ENCODE data around the gene CSNK1D. TPM values are rescaled to one million over a fixed set of nuclear protein-coding genes. Genes with fewer than 3 reads are reported as not detected.
"Not testable (repeated sequence)": the region's sequence is repeated elsewhere in the genome, so short reads cannot be mapped to it uniquely, and the experiment has no call there.

Gene CSNK1D
- total and polyA plus RNA-seq, 9 donors: 46.0 to 160 (median 121) TPM

DNA sequence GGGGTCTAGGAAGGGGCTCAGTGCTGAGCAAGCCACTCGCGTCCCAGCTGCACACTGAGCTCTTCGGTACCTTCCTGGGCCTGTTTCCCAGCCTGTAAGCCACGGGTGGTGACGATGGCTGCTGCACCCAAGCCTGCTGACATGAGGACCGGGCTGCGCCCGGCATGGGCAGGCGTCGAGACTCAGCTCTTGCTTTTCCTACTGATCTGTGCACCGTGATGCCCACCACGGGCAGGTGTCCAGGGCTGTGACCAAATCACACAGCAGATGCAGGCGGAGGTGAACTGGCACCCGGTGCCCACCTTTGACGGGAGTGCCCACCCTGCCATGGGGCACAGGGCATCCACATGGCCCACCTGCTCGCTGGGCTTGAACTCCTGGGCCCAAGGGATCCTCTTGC, 78.7 kb downstream of the CSNK1D start:
- 90 to 97% (median 92%) methylated on average over 16 of the region's 16 CpGs for WGBS, 3 donors
- TF ChIP-seq EP300 (IDR thresholded peaks at IDR 0.05): no peak
- TF ChIP-seq, protein P1, sequence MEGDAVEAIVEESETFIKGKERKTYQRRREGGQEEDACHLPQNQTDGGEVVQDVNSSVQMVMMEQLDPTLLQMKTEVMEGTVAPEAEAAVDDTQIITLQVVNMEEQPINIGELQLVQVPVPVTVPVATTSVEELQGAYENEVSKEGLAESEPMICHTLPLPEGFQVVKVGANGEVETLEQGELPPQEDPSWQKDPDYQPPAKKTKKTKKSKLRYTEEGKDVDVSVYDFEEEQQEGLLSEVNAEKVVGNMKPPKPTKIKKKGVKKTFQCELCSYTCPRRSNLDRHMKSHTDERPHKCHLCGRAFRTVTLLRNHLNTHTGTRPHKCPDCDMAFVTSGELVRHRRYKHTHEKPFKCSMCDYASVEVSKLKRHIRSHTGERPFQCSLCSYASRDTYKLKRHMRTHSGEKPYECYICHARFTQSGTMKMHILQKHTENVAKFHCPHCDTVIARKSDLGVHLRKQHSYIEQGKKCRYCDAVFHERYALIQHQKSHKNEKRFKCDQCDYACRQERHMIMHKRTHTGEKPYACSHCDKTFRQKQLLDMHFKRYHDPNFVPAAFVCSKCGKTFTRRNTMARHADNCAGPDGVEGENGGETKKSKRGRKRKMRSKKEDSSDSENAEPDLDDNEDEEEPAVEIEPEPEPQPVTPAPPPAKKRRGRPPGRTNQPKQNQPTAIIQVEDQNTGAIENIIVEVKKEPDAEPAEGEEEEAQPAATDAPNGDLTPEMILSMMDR (IDR thresholded peaks at IDR 0.05): no peak
- TF ChIP-seq POLR2A (IDR thresholded peaks at IDR 0.05): no peak
- Histone ChIP-seq H3K4me3 (no peak overlapping the region), H3K27ac (no peak overlapping the region), H3K9me3 (no peaks in the 10 kb centered on the region), H3K4me1 (ENCODE audit: insufficient read depth) (no peaks in the 10 kb centered on the region), H3K27me3 (no peaks in the 10 kb centered on the region), H3K36me3 (no peaks in the 10 kb centered on the region)
- no peak for DNase-seq
- intact Hi-C loops (cut with DNase I): no loop called here

DNA sequence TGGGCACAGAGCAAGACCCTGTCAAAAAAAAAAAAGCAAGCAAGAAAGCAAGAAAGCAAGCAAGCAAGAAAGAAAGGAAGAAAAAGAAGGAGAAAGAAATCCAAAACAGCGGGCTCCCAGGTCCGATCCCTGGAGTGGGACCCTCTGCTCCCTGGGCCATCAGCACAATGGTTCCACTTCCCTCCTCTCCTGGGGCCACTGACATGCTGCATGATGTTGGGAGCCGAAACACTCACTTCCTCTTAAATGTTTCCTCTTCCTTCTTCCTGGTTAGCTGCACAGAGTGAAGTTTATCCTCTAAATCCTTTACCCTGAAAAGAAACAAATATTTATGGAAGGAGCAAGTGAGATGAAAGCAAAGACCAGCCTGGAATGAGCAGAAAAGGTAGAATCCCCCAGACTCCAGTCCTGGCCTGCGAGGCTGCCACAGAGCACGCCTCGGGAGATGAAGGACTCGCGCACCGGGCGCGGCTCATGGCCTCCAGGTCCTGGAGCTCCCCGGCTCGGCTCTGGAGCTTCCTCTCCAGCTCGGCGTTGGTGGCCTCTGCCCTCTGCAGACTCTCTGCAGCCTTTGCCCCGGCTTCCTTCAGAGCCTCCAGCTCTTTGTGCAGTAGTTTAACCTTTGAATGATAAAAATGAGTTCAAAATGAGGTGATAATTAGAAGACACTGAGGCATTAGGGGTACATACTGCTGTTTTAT, 79.8 kb downstream of the CSNK1D start:
- Histone ChIP-seq H3K36me3 (no peaks in the 10 kb centered on the region), H3K9me3 (no peaks in the 10 kb centered on the region), H3K27ac (no peak overlapping the region), H3K27me3 (no peaks in the 10 kb centered on the region), H3K4me1 (ENCODE audit: insufficient read depth) (no peaks in the 10 kb centered on the region), H3K4me3 (no peak overlapping the region)
- no peak for DNase-seq
- intact Hi-C loops (cut with DNase I): no loop called here
- TF ChIP-seq POLR2A (IDR thresholded peaks at IDR 0.05): no peak
- TF ChIP-seq, protein P1 (IDR thresholded peaks at IDR 0.05): no peak
- TF ChIP-seq EP300 (IDR thresholded peaks at IDR 0.05): no peak
- WGBS, 3 donors: 91 to 94% (median 92%) methylated on average over 16 of the region's 16 CpGs

DNA sequence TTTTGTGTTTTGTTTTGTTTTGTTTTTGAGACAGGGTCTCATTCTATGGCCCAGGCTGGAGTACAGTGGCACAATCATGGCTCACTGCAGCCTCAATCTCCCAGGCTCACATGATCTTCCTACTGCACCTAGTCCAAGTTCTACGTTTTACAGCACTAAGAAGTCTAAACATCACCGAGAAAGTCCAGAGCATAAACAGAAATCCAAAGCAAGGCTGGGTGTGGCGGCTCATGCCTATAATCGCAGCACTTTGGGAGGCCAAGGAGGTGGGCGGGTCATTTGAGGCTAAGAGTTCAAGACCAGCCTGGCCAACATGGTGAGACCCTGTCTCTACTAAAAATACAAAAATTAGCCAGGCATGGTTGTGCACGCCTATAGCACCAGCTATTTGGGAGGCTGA, 80.5 kb downstream of the CSNK1D start:
- H3K4me1 ChIP-seq (ENCODE audit: insufficient read depth); H3K9me3 ChIP-seq; H3K27me3 ChIP-seq; DNase-seq; H3K36me3 ChIP-seq; H3K4me3 ChIP-seq; intact Hi-C loops (cut with DNase I); H3K27ac ChIP-seq: not testable (repeated sequence)
- WGBS, 3 donors: 61 to 75% (median 67%) methylated on average over 6 of the region's 6 CpGs

Small RNA genes lying within 50 kb of the gene (microRNA-seq; reads per million reads assigned to microRNA genes)
- gene MIR6787: 0 reads per million in 3 donors

Other genes with a start within 250 kb of the CSNK1D start
- gene RAC3, start 242.0 kb downstream of the CSNK1D start, total RNA-seq: 1 to 10 TPM; 1.2 to 7.8 (median 3.3) TPM
- 1 to 10 TPM in 1 of 2 donors, under 1 TPM in 1; 0.40 to 5.8 TPM for gene RAC3, start 242.0 kb downstream of the CSNK1D start, polyA plus RNA-seq
- 100 to 1,000 TPM in 6 of 7 donors, 10 to 100 TPM in 1; 87.6 to 217 (median 131) TPM for gene DCXR, start 236.0 kb downstream of the CSNK1D start, total RNA-seq
- 100 to 1,000 TPM in 1 of 2 donors, 10 to 100 TPM in 1; 16.7 to 144 TPM for gene DCXR, start 236.0 kb downstream of the CSNK1D start, polyA plus RNA-seq
- 10 to 100 TPM; 33.3 to 53.0 (median 44.7) TPM for gene RFNG, start 221.9 kb downstream of the CSNK1D start, total RNA-seq
- gene RFNG, start 221.9 kb downstream of the CSNK1D start, polyA plus RNA-seq: 10 to 100 TPM; 20.9 to 61.3 TPM
- 10 to 100 TPM; 48.8 to 96.2 (median 80.1) TPM for gene GPS1, start 221.8 kb downstream of the CSNK1D start, total RNA-seq
- gene GPS1, start 221.8 kb downstream of the CSNK1D start, polyA plus RNA-seq: 10 to 100 TPM; 12.4 to 77.8 TPM
- 10 to 100 TPM; 40.1 to 72.4 (median 67.7) TPM for gene DUS1L, start 207.9 kb downstream of the CSNK1D start, total RNA-seq
- gene DUS1L, start 207.9 kb downstream of the CSNK1D start, polyA plus RNA-seq: 10 to 100 TPM; 15.0 to 62.5 TPM
- gene FASN, start 175.5 kb downstream of the CSNK1D start, total RNA-seq: 100 to 1,000 TPM in 1 of 7 donors, 10 to 100 TPM in 5, 1 to 10 TPM in 1; 9.8 to 168 (median 53.8) TPM
- 10 to 100 TPM in 1 of 2 donors, 1 to 10 TPM in 1; 1.3 to 16.0 TPM for gene FASN, start 175.5 kb downstream of the CSNK1D start, polyA plus RNA-seq
- 10 to 100 TPM; 22.9 to 65.0 (median 41.9) TPM for gene CCDC57, start 60.9 kb downstream of the CSNK1D start, total RNA-seq
- 10 to 100 TPM in 1 of 2 donors, 1 to 10 TPM in 1; 7.7 to 22.2 TPM for gene CCDC57, start 60.9 kb downstream of the CSNK1D start, polyA plus RNA-seq
- 10 to 100 TPM; 10.5 to 23.2 (median 18.0) TPM for gene SLC16A3, start 44.7 kb downstream of the CSNK1D start, total RNA-seq
- 1 to 10 TPM; 3.5 to 5.0 TPM for gene SLC16A3, start 44.7 kb downstream of the CSNK1D start, polyA plus RNA-seq
- 1 to 10 TPM in 4 of 7 donors, under 1 TPM in 1, not detected in 2; 0.58 to 1.3 (median 1.1) TPM for gene CD7, start 43.9 kb upstream of the CSNK1D start, total RNA-seq
- gene CD7, start 43.9 kb upstream of the CSNK1D start, polyA plus RNA-seq: under 1 TPM in 1 of 2 donors, not detected in 1; 0.48 TPM
- gene SECTM1, start 60.1 kb upstream of the CSNK1D start, total RNA-seq: 10 to 100 TPM in 1 of 7 donors, 1 to 10 TPM in 6; 3.9 to 20.8 (median 9.1) TPM
- gene SECTM1, start 60.1 kb upstream of the CSNK1D start, polyA plus RNA-seq: 1 to 10 TPM; 2.1 to 7.9 TPM
- gene TEX19, start 85.5 kb upstream of the CSNK1D start, total RNA-seq: not detected
- not detected for gene TEX19, start 85.5 kb upstream of the CSNK1D start, polyA plus RNA-seq
- not detected for gene UTS2R, start 98.1 kb upstream of the CSNK1D start, total RNA-seq
- gene UTS2R, start 98.1 kb upstream of the CSNK1D start, polyA plus RNA-seq: not detected
- 10 to 100 TPM; 32.9 to 68.6 (median 46.6) TPM for gene HEXD, start 144.6 kb upstream of the CSNK1D start, total RNA-seq
- 10 to 100 TPM in 1 of 2 donors, 1 to 10 TPM in 1; 8.7 to 74.7 TPM for gene HEXD, start 144.6 kb upstream of the CSNK1D start, polyA plus RNA-seq
- 10 to 100 TPM; 25.8 to 37.8 (median 30.4) TPM for gene OGFOD3, start 144.9 kb upstream of the CSNK1D start, total RNA-seq
- gene OGFOD3, start 144.9 kb upstream of the CSNK1D start, polyA plus RNA-seq: 10 to 100 TPM; 14.4 to 21.3 TPM
- 100 to 1,000 TPM in 1 of 7 donors, 10 to 100 TPM in 6; 44.4 to 101 (median 73.1) TPM for gene CYBC1, start 177.1 kb upstream of the CSNK1D start, total RNA-seq
- 10 to 100 TPM; 34.0 to 56.4 TPM for gene CYBC1, start 177.1 kb upstream of the CSNK1D start, polyA plus RNA-seq
- gene NARF, start 185.0 kb upstream of the CSNK1D start, total RNA-seq: 10 to 100 TPM; 39.7 to 52.7 (median 49.8) TPM
- 10 to 100 TPM; 29.6 to 37.8 TPM for gene NARF, start 185.0 kb upstream of the CSNK1D start, polyA plus RNA-seq
- gene FOXK2, start 246.0 kb upstream of the CSNK1D start, total RNA-seq: 10 to 100 TPM; 27.2 to 67.6 (median 48.2) TPM
- gene FOXK2, start 246.0 kb upstream of the CSNK1D start, polyA plus RNA-seq: 10 to 100 TPM; 19.1 to 28.8 TPM

Data from ovary (tissue), 9 donors.